ENCODE data around the gene JAG1. TPM values are rescaled to one million over a fixed set of nuclear protein-coding genes. Genes with fewer than 3 reads are reported as not detected.

The JAG1 gene
- total RNA-seq, 1 experiment from 2014 or later: 3.0 TPM

GRCh38 chr20:10653599-10654249 lies 20.1 kb downstream of the JAG1 start:
- DNase-seq (ENCODE audit: low read depth): no peak

GRCh38 chr20:10652660-10653261 lies 21.0 kb downstream of the JAG1 start:
- no peak for DNase-seq (ENCODE audit: low read depth)

- no peak for DNase-seq (ENCODE audit: low read depth)
Observed at GRCh38 chr20:10652185-10652584, 21.6 kb downstream of the JAG1 start.

DNA sequence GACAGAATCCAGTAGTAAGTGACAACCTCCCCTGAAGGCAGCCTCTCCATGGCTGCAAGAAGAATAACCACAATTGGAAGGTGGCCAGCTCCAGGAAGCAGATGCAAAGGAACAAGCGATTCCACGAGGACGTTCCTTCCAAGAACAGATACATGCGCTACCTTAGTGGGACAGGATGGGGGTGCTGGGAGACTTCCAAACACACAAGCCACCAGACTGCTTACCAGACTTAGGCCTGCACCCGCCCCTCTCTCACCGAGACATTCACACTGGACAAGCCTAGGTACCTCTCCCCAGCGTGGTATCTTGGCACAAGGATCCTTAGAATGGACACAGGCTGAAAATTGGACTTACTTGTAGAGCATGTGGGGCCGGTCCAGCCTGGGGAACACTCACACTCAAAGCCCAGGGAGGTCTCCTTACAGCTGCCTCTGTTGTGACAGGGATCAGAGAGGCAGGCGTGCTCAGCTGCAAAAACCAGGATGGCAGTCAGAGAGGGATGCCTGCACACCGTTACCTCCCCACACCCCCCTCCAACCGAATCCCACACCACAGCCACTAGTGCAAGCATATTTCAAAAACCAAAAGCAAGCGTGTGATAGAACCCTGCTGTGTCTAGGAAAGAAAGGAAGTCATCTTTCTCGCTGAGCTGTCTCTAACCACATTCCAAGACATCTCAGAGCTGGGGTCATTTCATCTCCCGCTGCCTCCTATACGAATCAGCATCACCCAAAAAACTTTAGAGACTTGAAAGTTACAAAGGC lies 22.4 kb downstream of the JAG1 start:
- peak; percentile 90 for DNase-seq (ENCODE audit: low read depth)

DNA sequence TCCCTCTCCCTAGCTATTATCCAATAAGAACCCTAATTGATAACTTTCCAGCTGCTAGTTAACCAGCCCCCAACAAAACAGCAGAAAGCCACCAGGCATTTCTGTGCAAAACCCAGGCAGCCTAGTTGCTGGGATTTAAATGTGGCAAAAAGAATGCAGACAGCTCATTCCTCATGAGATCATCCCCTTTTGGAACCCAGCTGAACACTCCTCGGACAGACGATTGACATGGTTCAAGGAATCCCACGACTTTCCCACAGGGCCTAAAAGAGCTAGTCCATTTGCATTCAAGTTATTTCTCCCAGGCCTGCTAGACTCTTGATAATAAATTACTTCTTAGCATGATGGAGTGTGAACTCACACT lies 24.0 kb downstream of the JAG1 start:
- DNase-seq (ENCODE audit: low read depth): peak; percentile 28

DNA sequence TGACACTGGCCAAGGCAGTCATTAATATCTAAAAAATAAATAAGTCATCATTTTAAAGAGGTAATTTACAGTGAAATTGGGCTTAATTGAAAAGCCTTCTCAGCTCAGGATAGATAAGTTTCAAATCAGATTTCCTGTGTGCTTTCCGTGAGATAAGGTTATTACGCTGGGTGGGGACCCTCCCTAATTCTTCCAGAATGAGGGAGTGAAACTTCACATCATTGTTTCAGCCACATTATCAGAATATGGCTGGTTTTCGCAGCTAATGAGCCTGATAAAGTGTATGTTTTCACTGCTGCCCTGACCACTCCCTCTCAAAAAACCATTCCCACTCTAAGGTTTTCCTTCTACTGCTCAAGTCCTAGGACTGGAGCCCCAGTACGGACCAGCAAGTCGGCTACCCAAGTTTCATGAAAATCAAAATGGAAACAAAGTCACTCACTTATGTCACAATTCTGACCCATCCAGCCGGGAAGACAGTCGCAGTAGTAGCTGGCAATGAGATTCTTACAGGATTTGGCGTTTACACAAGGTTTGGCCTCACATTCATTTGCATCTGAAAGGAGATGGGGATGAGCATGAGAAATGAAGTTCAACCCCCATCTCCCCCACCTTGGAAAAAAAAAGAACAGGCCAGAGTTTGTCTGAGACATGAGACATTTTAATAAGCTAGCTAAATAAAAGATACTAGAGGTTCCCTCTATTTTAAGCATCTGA lies 24.6 kb downstream of the JAG1 start:
- DNase-seq (ENCODE audit: low read depth): no peak

DNA sequence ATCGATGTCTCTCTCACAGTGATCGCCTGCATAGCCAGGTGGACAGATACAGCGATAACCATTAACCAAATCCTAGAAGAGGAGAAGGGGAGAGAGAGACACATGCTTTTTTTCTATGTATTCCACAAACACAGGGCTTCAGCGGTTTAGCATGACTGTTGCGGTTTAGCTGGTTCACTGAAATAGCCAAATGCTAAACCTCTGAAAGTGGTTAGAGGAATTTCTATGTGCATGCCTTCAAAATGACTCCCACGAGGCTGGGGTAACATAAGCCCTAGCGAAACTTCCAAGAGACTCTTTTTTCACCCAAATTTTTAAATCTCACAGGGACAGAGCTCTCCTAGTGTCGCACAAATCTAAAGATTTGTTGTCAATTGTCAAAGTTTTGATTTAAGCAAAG lies 25.1 kb downstream of the JAG1 start:
- DNase-seq (ENCODE audit: low read depth): peak; percentile 88

GRCh38 chr20:10647909-10648308 lies 25.9 kb downstream of the JAG1 start:
- DNase-seq (ENCODE audit: low read depth): no peak

DNA sequence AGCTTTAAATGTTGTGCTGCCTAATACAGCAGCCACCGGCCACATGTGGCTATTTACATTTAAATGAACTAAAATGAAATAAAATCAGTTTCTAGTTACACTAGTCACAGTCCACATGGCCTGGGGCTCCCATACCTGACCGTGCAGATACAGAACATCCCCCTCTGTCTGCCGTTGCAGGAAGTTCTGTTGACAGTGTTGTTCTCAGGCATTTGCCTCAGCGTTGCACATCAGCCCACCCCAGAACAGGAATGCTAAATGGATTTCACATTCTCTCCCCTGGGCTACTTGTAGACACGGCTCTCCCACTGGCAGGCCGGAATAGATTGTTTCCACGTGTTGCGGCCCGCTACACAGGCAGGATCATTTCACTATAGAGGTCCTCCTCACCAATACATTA lies 26.3 kb downstream of the JAG1 start:
- peak; percentile 20 for DNase-seq (ENCODE audit: low read depth)

DNA sequence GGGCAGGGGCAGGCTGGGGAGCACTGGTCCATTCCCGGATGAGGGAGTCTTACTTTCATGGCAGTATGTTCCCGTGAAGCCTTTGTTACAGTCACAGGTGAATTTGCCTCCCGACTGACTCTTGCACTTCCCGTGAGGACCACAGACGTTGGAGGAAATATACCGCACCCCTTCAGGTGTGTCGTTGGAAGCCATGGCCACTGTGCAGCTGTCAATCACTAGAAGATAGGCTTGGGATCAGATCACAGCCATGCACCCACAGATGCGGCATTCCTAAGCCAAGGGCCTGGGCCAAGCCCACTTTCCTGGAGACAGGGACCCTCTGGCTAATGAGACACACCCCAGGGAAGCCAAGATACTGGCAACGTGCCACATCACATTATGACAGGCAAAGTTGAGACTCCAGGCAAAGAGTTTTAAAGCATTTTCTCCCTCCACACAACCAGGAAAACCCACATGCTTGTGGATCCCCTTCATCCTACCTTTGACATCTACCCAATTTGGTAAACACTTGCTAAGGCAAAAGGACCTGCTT lies 26.8 kb downstream of the JAG1 start:
- no peak for DNase-seq (ENCODE audit: low read depth)

DNA sequence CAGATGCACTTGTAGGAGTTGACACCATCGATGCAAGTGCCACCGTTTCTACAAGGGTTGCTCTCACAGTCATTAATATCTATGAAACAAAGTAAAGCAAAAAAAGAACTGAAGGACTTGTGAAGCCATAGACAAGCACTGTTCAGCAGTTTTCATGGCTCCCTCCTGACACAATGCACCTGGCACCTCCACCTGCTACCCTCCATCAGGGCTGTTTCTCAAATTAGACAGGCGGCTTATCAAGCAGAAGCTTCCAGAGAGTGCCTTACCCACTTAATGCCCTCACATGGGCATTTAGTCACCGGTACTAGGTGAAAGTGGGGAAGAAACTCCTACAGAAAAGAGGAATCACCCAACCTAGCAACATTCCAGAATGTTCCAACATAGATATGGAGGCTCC lies 27.8 kb downstream of the JAG1 start:
- no peak for DNase-seq (ENCODE audit: low read depth)

DNA sequence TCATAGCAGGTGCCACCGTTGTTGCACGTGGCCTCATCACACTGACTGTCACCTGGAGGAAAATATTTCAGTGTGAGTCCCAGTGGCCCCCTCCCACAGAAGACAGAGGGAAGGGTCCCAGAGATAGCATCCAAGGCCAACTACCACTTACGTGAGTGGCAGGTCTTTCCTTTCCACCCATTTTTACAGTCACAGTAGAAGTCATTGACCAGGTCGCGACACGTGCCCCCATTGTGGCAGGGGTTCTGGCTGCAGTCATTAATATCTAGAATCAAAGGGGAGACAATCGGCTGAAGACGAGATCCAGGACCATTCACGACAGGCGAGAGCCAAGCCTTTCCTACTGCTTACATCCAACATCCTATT lies 28.6 kb downstream of the JAG1 start:
- DNase-seq (ENCODE audit: low read depth): no peak

DNA sequence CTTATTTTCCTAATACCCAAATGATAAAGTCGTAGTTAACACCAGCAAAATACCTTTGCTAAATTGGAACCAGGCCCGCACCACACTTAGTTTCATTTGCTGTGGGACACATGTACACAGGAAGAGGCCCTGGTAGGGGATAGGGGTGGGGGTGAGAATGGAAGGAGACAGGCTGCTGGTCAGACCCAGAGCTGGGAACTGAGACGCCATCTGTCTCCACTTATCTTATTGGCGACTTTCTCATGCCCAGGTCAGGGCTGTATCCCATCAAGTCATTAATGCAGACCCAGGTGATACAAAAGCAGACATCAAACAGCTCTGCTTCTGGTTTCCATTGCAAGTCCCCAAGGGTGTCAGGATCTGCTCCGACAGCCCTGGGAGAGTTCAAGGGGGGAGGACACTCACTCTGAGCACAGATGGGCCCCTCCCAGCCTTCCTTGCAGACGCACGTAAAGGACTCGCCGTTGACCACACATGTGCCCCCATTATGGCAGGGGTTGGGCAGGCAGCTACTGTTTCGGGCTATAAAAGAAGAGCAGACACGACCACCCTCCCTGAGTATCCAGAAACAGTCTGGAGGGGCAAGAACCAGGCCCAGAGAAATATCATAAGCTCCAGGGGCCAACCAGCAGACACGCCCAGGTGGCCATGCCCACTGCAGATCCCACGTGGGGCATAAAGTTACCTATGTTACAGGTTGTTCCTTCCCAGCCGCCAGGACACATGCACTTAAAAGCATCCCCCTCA lies 29.2 kb downstream of the JAG1 start:
- DNase-seq (ENCODE audit: low read depth): no peak

DNA sequence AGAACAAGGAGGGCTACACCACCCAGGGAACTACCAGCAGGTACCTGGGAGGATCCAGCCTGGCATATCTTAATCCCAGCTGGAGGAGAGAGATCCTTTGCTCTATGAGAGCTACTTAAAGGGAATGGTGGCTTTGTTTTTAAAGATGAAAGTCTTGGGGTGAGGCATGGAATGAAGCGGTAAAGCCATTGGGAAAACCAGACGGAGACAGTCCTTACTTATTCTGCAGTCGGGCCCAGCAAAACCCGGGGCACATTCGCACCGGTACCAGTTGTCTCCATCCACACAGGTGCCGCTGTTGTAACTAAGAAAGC lies 30.3 kb downstream of the JAG1 start:
- no peak for DNase-seq (ENCODE audit: low read depth)

DNA sequence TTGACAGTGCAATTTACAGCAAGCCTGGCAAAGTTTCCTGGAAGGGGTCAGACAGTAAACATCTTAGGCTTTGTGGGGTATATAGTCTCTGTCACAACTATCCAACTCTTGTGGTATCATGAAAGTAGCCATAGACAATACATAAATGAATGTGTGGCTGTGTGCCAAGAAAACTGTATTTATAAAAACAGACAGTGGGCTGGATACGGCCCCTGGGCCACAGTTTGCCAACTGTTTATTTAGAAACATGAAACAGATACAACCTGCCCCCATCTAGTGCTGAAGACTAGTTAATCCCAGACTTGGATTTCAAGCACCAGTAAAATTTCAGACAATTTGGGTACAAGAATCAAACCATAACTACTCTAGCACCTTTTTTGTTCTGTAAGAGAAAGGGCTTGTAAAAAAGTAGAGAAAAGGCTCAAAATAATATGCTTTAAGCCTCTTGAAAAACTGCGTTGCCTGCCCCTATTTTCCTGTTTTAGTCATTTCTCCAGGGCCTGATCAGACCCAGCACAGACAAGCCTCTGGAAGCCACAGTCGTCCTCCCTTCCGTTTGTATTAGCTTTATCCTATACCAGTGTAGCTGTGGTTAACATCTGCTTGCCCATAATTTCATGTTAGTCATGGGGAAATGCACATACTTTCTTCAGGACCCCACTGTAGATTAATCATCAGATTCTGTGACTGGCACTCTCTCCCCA lies 30.8 kb downstream of the JAG1 start:
- peak; percentile 60 for DNase-seq (ENCODE audit: low read depth)

GRCh38 chr20:10641893-10642292 lies 31.9 kb downstream of the JAG1 start:
- DNase-seq (ENCODE audit: low read depth): no peak

DNA sequence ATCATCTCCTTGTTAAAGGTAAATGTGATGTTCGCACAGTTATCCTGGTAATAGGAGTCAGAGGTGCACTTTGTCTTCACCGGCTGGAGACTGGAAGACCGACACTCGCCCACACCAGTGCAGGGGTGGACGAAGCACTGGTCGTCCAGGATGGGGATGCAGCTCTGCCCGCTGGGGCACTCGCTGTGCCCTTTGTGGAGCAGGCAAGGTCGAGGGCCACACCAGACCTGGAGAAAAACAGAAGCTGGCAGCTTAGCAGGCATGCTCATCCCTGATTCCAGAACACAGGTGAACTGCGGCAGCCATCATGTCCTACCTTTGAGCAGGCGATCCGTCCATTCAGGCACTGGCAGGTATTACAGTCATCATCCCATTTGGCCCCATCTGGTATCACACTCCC lies 32.3 kb downstream of the JAG1 start:
- no peak for DNase-seq (ENCODE audit: low read depth)

- no peak for DNase-seq (ENCODE audit: low read depth)
Observed at GRCh38 chr20:10640897-10641296, 32.9 kb downstream of the JAG1 start.

GRCh38 chr20:10639737-10640556 lies 33.9 kb downstream of the JAG1 start:
- no peak for DNase-seq (ENCODE audit: low read depth)

DNA sequence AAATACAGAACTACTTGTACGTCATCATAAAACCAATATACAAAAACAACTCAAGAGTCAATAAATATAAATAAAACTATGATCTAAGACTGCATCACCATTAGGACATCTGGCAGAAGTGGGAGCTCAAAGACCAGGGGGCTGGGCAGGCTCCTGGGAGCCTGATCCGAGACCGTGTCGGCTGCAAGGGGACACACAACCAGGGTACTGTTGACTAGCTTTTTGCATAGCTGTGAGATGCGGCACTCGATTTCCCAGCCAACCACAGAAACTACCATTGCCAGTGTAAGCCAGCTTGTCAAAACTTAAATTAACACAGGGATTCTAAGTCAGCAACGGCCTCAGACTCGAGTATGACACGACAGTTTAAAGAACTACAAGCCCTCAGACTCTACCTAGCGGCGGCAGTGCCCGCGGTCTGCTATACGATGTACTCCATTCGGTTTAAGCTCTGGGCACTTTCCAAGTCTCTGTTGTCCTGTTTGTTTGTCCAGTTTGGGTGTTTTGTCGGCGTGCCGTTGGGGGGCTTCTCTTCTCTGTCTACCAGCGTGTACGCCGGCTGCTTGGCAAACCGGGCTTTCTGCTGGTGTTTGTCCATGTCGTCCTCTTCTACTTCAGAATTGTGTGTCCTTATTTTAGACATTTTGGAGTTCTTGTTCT lies 34.6 kb downstream of the JAG1 start:
- no peak for DNase-seq (ENCODE audit: low read depth)

Measured in RPMI7951 (cell line).